ENCODE measurements around the gene IL23R.

DNA sequence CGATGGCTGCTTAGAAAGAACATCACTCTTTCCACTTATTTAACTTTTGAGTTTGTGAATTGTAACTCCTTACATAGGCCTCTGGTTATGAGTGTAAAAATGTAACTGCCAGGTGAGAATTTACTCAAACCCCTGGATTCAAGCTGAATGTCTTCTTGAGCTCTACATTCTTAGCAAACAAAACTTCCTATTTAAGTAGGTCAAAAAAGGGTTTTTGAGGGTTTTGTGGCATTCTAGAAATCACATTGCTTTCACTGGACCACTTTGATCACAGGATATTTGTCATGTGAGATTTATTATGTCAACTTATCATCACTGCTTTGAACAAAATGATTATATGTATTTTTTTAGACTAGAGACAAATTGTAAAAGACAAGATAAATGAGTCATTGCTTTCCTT, 5.7 kb downstream of the IL23R start:
- TF ChIP-seq, protein P1, sequence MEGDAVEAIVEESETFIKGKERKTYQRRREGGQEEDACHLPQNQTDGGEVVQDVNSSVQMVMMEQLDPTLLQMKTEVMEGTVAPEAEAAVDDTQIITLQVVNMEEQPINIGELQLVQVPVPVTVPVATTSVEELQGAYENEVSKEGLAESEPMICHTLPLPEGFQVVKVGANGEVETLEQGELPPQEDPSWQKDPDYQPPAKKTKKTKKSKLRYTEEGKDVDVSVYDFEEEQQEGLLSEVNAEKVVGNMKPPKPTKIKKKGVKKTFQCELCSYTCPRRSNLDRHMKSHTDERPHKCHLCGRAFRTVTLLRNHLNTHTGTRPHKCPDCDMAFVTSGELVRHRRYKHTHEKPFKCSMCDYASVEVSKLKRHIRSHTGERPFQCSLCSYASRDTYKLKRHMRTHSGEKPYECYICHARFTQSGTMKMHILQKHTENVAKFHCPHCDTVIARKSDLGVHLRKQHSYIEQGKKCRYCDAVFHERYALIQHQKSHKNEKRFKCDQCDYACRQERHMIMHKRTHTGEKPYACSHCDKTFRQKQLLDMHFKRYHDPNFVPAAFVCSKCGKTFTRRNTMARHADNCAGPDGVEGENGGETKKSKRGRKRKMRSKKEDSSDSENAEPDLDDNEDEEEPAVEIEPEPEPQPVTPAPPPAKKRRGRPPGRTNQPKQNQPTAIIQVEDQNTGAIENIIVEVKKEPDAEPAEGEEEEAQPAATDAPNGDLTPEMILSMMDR (optimal IDR thresholded peaks at IDR 0.05 in 1 of 3, IDR thresholded peaks at IDR 0.05 in 1 of 3, conservative IDR thresholded peaks at IDR 0.05 in 1 of 3; ENCODE audit: extremely low read depth in 1 of 3, insufficient read depth in 2 of 3, low read length in 3 of 3), result no peak
- no peak for TF ChIP-seq EZH2 (IDR thresholded peaks at IDR 0.05; ENCODE audit: low read length)
